Measurements from ENCODE around the gene TMEM205.

- TF ChIP-seq TAF1 (IDR thresholded peaks at IDR 0.05; ENCODE audit: borderline replicate concordance, low read depth, low read length) = no peak
- TF ChIP-seq HDAC6 (IDR thresholded peaks at IDR 0.05; ENCODE audit: unreplicated experiment) = no peak
- TF ChIP-seq CHD2 (IDR thresholded peaks at IDR 0.05; ENCODE audit: borderline replicate concordance, low read depth, low read length) = no peak
- TF ChIP-seq CHD4 (IDR thresholded peaks at IDR 0.05) = no peak
- TF ChIP-seq STAT3 (IDR thresholded peaks at IDR 0.05; ENCODE audit: low read depth, low read length) = no peak
- no peak for TF ChIP-seq POLR2A (IDR thresholded peaks at IDR 0.05; ENCODE audit: low read depth, low read length)
- no peak for TF ChIP-seq PML (IDR thresholded peaks at IDR 0.05; ENCODE audit: low read length)
- TF ChIP-seq EZH2 (IDR thresholded peaks at IDR 0.05; ENCODE audit: borderline replicate concordance, control insufficient read depth, low read depth, low read length) = no peak
- TF ChIP-seq USF1 (IDR thresholded peaks at IDR 0.05; ENCODE audit: borderline replicate concordance, extremely low read length, insufficient read depth, low read depth, low read length) = no peak
- TF ChIP-seq NFXL1 (IDR thresholded peaks at IDR 0.05; ENCODE audit: borderline replicate concordance) = no peak
Measured at GRCh38 chr19:11332822-11333221, 13.2 kb downstream of the TMEM205 start.
